NCI-H345 (cell line): Measurements from ENCODE around the gene TOR1AIP1.
"Not testable (repeated sequence)": the region's sequence is repeated elsewhere in the genome, so short reads cannot be mapped to it uniquely, and the experiment has no call there.

Experiments used
- DNase-seq: peaks from one replicate; lab custom pipeline; 2025; lab: John Stamatoyannopoulos, UW

The TOR1AIP1 gene, protein sequence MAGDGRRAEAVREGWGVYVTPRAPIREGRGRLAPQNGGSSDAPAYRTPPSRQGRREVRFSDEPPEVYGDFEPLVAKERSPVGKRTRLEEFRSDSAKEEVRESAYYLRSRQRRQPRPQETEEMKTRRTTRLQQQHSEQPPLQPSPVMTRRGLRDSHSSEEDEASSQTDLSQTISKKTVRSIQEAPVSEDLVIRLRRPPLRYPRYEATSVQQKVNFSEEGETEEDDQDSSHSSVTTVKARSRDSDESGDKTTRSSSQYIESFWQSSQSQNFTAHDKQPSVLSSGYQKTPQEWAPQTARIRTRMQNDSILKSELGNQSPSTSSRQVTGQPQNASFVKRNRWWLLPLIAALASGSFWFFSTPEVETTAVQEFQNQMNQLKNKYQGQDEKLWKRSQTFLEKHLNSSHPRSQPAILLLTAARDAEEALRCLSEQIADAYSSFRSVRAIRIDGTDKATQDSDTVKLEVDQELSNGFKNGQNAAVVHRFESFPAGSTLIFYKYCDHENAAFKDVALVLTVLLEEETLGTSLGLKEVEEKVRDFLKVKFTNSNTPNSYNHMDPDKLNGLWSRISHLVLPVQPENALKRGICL

DNA sequence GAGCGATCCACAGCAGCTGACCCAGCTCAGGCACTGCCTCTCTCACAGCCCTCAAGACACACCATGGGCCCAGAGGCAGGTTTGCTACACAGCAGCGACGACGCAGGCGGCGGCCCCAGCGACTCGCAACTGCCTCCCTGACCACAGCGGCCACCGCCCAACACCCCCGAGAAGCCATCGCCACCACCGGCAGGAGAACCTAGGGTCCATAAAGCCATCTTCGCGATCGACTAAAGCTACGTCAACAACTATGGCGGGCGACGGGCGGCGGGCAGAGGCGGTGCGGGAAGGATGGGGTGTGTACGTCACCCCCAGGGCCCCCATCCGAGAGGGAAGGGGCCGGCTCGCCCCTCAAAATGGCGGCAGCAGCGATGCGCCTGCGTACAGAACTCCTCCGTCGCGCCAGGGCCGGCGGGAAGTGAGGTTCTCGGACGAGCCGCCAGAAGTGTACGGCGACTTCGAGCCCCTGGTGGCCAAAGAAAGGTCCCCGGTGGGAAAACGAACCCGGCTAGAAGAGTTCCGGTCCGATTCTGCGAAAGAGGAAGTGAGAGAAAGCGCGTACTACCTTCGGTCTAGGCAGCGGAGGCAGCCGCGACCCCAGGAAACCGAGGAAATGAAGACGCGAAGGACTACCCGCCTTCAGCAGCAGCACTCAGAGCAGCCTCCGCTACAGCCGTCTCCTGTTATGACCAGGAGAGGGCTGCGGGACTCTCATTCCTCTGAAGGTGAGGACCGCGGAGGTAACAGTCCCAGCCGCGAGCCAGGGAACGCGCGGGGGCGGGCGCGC is at the start of gene TOR1AIP1:
TSS of gene TOR1AIP1 (plus strand) at position 33 of the 787 bp plus-strand sequence. CDS start at position 251, 218 bp downstream.
- peak; percentile 98 for DNase-seq

DNA sequence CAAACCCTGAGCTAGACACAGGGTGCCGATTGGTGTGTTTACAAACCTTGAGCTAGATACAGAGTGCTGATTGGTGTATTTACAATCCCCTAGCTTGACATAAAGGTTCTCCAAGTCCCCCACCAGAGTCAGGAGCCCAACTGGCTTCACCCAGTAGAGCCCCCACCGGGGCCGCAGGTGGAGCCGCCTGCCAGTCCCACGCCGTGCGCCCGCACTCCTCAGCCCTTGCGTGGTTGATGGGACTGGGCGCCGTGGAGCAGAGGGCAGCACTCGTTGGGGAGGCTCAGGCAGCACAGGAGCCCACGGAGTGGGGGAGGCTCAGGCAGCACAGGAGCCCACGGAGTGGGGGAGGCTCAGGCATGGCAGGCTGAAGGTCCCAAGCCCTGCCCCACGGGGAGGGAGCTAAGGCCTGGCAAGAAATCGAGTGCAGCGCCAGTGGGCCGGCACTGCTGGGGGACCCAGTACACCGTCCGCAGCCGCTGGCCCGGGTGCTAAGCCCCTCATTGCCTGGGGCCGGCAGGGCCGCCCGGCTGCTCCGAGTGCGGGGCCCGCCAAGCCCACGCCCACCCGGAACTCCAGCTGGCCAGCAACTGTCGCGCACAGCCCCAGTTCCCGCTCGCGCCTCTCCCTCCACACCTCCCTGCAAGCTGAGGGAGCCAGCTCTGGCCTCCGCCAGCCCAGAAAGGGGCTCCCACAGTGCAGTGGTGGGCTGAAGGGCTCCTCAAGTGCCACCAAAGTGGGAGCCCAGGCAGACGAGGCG is 45.2 kb upstream of the TOR1AIP1 start:
- not testable (repeated sequence) for DNase-seq

DNA sequence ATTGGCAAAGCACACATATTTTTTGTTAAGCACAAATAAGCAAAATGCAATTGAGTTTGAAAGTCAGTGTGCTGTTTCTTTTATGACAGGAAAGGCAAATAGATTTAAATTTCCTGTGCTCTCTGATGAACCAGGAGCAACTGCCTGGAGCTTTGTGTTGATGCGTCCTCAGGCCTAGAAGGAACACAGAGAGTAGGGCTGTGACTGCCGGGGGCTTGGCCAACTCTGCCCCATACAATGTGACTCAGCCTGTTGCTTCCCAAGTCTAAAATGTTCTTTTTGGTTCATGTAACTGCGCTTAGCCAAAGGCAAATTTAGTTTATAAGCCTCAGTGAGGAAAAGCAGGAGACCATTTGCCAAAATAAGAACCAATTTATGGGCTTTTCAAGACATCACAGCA is 42.0 kb upstream of the TOR1AIP1 start:
- no peak for DNase-seq

DNA sequence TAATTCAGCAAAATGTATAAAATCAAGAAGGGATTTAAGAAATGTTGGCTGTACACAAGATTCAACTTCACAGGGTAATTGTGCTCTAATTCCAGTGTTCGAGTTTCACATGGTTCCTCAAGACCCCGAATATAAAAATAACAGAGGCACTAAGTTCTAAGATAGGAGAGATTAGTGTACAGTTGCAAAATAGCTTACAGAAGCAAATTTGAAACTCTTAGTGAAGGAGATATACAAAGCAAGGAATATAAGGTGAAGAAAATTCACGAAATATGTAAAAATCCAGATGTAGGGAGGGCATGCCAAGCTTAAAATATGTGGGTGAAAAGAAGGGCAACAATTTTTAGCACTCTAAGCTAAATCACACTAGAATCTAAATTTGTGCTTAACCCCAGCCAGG is 33.9 kb upstream of the TOR1AIP1 start:
- DNase-seq: no peak

DNA sequence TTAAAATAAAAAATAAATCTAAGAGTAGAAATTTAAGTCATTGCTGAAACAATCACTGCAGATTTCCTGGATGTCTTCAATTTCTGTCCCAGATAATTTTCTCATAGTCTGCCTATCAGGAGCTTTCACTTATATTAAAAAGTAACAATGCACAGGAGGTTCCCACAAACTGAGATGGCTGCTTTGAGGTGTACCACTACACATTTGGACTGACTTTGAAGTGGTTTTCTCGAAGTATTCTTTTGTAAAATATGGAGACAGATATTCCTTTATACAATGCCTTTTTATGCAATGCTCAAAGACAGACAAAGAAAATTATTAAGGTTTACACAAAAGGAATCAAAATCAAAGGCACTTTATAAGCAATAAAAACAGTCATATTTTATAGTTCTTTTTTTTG is 29.0 kb upstream of the TOR1AIP1 start:
- no peak for DNase-seq

DNA sequence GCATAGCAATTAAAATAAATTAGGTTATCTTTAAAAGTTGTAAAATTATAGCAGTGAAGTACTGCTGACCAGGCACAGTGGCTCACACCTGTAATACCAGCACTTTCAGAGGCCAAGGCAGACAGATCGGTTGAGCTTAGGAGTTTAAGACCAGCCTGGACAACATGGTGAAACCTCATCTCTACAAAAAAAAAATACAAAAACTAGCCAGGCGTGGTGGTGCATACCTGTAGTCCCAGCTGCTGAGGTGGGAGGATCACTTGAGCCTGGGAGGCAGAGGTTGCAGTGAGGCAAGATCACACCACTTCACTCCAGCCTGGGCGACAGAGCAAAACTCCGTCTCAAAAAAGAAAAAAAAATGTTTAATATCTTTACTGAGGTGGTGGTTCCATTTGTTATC is 26.3 kb upstream of the TOR1AIP1 start:
- DNase-seq: not testable (repeated sequence)

DNA sequence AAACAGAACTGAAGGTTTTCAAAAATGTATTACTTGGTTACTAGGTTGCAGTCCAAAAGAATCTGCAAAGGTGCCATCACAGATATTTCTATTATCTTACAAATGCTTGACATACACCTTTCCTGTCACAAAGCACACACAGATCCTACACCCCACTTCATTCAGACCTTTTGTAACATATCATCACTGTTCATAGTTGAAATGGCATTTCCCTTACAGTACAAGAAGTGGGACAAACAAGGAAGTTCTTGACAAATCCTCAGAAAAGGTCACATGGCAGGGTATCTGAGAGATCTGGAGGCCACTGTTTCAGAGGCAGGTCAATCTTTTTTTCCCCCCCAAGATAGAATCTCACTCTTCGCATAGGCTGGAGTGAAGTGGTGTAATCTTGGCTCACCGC is 25.8 kb upstream of the TOR1AIP1 start:
- no peak for DNase-seq

DNA sequence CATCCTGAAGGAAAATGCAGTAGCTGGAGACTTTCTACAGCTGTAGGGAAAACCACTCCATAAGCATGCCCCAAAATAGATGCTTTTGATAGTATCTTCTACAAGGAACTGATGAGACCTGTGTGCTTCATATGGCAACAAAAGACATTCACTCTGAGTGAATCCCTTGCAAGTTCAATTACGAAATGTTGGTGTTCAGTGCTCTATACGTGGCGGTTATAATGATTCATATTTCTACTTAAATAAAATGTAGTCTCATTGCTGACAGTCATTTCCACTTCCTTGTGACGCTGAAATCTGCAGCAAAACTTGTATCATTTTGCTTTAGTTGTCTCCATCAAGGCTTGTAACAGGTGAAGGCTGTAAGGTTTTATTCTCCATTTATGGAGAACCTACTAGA is 25.1 kb upstream of the TOR1AIP1 start:
- DNase-seq: no peak

DNA sequence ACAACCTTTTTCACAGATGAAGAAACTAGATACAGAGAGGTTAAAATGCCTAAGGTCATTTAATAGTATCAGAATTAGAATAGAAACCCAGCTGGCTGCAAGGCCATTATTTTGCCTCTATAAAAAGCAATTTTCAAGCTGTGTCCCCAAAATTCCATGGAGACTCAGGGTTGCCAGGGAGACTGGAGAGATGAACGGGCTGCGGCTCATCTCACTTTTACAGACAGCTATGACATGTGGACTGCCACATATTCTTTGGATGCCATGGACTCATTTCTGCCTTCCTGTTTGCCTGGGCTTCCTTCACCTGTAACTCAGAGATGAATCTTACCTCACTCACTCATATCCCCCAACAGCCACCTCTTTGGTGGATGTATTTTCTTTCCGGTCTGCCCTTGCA is 21.4 kb upstream of the TOR1AIP1 start:
- no peak for DNase-seq

DNA sequence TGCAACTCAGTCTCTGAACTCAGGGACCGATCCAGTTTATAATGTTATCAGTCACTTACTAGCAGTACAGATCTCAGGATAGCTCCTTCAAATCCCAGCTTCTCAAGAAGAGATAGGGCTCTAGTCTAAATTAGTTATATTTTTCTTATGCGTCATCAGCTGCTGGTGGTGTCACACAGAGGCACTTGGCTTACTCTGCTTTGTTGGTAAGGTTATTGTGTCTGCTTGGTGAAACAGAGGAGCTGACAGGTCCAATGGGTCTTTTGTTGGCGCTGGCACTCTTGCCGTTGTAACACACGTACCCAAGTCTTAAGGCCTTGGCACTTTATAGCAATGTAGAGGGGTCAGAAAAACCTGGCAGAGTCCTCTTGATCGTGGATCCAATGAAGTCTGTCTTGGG is 16.7 kb upstream of the TOR1AIP1 start:
- no peak for DNase-seq

DNA sequence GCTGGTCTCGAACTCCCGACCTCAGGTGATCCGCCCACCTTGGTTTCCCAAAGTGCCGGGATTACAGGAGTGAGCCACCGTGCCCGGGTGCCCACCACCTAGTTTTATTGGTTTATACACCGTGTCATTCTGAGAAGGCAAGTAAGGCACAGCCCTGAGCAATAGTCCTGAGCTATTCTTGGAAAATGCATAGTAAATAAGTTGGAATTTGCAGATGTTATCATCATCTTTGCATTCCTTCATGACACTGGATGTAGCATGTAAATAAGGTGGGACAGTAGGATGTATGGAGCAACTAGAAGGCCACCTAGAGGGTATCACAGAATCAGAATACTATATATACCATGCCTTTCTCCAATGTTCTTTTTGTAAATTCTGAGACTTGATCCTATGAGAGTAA is 15.5 kb upstream of the TOR1AIP1 start:
- no peak for DNase-seq

DNA sequence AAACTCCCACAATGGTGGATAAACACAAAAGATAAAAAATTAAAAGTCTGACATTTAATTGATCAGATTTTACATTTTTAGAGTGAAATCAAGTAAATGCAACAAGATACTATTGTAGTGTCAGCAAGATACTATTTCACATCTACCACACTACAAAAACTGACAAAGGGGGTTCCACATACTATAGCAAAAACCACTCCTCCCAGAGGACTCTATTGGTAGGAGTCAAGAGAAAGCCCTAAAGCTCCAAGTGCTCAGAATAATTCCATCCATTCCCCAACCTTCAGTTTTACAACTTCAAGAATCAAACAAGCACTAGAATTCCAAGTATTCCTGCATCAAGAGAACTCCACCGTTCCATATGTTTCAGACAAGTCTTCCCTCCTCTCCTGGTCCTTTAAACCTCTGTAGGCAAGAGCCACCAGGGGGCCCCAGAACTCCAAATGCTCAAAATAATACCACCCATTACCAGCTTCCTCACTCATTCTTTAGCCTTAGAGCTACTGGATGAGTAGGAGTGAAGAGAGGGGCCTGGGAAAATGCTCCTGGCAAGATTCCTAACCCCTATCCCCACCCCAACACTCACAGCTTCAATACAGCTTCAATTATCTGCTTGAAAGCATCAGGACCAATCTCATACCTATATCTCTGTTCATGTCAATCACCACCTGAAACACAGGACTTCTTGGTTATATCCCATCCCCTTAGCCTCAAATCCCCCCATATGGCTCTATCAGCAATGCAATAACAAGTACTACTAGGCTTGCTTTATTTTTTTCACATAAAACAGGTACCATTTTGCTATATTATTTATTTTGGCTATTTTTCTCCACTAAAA is 14.4 kb upstream of the TOR1AIP1 start:
- DNase-seq: peak; percentile 34

DNA sequence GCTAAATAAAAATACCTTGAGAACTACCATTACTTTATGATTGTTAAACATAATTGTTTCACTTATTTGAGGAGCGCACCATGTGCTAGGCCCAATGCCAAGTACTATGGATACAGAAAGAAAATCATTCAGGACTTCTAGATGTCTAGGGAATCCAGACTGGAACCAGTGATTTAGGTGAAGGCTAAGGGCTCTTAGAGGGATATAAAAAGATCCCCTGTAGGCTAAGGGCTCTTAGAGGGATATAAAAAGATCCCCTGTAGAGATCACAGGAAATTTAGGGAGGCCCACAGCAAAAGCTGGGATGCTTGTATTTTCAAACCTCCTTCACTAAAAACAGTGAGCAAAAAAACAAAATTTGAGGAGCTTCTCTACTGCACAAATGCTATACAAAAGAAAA is 11.2 kb upstream of the TOR1AIP1 start:
- peak; percentile 22 for DNase-seq

DNA sequence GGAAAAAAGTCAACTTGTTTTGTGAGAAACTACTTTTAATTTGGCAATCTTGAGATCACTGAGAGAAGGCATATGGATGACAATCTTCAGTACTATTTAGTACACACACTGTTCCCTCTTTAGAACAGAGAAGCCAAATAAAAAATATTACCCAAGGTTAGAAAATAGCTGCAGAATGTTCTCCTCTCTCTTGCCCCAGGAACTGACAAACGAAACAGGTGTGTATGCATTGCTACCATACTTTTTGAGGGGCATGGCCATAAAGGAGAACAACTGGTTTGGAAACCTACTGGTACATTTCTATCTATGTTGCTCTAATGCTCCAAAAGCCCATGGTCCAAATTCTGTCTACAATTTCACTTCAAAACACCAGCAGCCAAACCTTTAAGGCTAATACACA is 10.1 kb upstream of the TOR1AIP1 start:
- DNase-seq: no peak

DNA sequence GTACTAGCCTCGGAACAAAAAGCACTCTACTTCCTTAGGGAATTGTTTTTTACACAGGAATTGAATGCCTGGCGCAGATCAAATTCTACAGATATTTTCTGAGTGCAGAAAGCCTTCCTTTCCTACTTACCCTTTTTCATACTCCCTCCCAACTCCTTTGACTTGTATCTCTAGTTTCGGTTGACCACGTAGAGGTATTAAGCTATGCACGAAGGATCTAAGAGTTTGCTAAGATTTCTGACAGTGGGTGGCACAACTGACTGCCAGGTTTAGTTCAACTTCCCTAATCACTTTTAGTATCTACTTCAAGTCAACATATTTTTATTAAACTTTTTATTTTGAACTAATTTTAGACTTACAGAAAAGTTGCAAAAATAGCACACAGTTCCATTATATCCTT is 9.5 kb upstream of the TOR1AIP1 start:
- no peak for DNase-seq

DNA sequence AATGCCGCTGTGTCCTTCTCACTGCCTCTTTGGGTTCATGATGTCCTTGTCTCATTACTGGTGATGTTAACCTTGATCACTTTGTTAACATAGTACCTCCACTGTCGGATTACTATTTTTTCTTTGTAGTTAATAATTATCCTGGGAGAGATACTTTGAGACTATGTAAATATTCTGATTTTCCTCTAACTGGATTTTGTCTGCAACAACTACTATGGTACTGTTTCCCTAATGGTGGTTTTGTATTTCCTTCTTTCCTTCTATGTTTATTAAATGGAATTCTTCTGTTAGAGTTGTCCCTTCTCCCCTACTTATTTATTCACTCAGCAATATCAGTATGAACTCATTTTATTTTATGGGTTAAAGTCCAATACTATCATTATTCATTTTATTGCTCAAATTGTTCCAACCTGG is 8.6 kb upstream of the TOR1AIP1 start:
- no peak for DNase-seq

DNA sequence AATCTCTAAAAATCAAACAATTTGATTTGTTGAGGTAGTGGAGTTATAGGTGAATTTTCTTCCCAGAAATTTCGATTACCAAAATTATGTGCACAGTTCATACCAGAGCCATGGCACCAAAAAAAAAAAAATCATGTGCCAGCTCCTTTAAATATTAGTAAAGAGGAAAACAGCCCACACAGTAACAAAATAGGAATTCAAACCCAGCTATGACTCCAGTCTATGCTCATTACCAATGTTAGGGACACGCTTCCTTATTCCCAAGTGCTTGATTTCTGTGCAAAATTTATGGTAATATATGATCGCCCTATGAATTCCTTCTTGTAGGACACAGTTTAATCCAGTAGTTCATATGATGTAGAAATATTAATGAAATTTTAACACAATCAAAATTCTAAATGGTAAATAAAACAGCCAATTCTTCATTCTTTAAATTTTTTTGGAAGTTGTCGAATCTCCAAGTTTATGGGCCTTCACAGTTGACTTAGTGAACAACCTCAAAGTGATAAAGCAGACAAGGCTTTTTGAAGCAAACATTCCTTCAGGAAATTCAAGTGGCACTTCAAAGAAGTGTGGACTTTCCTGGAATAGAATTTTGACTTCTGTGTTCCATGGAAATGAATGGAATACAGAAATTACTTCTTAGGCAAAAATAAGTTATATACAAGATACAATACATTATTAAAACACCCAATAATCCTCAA is 6.3 kb upstream of the TOR1AIP1 start:
- DNase-seq: no peak

DNA sequence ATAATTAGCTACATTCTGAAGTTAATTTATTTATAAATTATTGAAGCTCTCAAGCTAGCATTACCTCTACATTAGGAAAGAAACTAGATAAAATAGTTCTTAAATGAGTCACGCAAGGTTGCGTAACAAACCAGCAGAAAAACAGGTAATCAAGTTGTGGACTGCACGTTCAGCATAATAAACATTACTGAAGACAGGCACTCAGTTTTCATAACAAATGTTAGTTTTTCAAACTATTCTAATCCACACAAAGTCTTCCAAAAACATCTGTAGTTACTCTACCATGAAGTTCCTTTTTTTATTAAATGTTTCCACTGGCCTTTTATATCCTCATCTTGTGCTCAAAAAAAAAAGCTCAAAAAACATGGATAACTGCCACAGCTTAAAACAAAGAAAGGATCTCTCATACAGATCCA is 5.8 kb upstream of the TOR1AIP1 start:
- no peak for DNase-seq

DNA sequence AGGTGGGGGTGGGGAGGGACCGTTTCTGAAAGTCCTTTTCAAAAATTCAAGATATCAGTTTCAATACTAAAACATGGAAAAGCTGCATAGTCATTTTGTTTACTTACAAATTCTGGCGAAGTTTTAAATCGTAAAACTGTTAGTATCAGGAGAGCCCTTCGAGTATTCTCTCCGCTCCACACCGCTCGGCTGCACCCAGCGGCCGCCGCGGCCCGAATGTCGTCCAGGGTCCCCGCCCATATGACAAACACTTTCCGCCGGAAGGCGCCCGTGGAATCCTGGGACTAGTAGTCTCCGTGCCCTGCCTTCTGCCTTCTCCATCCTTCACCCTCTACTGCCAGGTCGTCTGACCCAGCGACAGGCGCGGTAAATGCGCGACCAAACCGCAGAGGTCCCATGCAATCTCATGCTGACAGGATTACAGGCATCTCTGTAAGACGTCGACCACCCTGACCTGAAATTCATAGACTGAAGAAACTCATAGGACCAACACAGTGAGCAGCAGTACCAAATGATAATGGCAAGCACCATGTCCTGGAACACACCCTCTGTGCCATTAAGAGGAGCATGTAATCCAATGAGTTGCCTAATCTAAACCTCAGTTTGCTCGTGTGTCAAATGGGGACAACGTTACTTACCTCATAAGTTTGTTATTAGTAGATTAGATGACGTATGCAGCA is 4.4 kb upstream of the TOR1AIP1 start, which contains the start of gene TOR1AIP2:
TSS of gene TOR1AIP2 (minus strand) at position 218 of the 680 bp plus-strand sequence. CDS start 25,138 bp downstream, outside the sequence.
- peak; percentile 85 for DNase-seq

DNA sequence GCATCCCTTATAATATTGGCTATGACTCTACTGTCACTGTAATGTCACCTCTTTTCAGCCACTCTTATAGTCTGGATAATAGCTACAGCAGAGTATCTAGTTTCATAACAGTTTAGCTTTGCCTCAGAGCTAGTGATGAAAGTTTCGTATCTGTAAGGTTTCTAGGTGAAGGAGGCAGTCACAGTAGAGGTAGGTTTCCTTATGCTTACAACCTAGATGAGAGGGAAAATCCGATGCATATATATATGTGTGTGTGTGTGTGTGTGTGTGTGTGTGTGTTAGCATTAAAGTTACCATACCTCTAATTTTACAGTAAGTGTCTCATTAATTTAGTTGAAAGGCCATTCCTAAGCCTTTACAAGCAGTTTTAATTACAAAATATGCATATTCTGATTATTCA is 2.3 kb upstream of the TOR1AIP1 start:
- DNase-seq: no peak
